Spleen (tissue), 7 donors: ENCODE data around the gene ANKRD42.
"Not testable (repeated sequence)": the region's sequence is repeated elsewhere in the genome, so short reads cannot be mapped to it uniquely, and the experiment has no call there.

ENCODE experiments used
- CTCF ChIP-seq, 11 experiments: fragments of 200-600 bp in 7 of 11; fragments of 450-650 bp in 4 of 11; sonication (generic) in 4 of 11; IDR thresholded peaks in 8 of 11; conservative IDR thresholded peaks in 3 of 11; 1 replicate in 7 of 11; 2 replicates in 4 of 11; pipeline versions ENCODE4 v1.4.0 to v1.8.0; 2016 to 2021; ENCODE audit warnings: antibody characterized with exemption in 11 of 11, inconsistent platforms in 4 of 11, mild to moderate bottlenecking in 1 of 11
- POLR2A ChIP-seq, 3 donors: fragments of 450-650 bp; IDR thresholded peaks; one replicate each; pipeline ENCODE4 v1.5.1; 2017; ENCODE audit warnings: antibody characterized with exemption in 3 of 3, mild to moderate bottlenecking in 1 of 3
- POLR2AphosphoS5 ChIP-seq, 3 donors: sonication (generic); formaldehyde crosslinking; IDR thresholded peaks; one replicate each; pipeline ENCODE4 v1.5.1; 2017; ENCODE audit warnings: antibody characterized with exemption in 3 of 3
- donor health status: DM: no; HTN: no; CAD: no; lungs with moderate emphysema.
- donor health status: DM: no; HTN: no; CAD: no.
- donor health status: DM: no; HTN: no; CAD: no.

DNA sequence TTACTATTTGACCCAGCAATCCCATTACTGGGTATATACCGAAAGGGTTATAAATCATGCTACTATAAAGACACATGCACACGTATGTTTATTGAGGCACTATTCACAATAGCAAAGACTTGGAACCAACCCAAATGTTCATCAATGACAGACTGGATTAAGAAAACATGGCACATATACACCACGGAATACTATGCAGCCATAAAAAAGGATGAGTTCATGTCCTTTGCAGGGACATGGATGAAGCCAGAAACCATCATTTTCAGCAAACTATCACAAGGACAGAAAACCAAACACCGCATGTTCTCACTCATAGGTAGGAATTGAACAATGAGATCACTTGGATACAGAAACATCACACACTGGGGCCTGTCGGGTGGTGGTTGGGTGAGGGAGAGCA is 78.2 kb downstream of the ANKRD42 start:
- TF ChIP-seq CTCF (IDR thresholded peaks at IDR 0.05 in 8 of 11, conservative IDR thresholded peaks at IDR 0.05 in 3 of 11); POLR2A (IDR thresholded peaks at IDR 0.05); POLR2AphosphoS5 (IDR thresholded peaks at IDR 0.05): not testable (repeated sequence)
